HFFc6 (cell line): ENCODE results near the gene KIF24. TPM values are rescaled to one million over a fixed set of nuclear protein-coding genes. Genes with fewer than 3 reads are reported as not detected.

ENCODE experiments used
- DNase-seq: peaks from one replicate; pipeline ENCODE4 v3.0.0-alpha.2; 2018
- H3K27ac Mint-ChIP-seq: 2 replicates; pipeline ENCODE4 v1.8.0; 2020; ENCODE audit warnings: mild to moderate bottlenecking, mixed read lengths
- H3K27me3 Mint-ChIP-seq: 2 replicates; pipeline ENCODE4 v1.8.0; 2021; ENCODE audit warnings: mild to moderate bottlenecking, moderate library complexity, mixed read lengths; ENCODE audit not compliant: insufficient read depth
- H3K36me3 Mint-ChIP-seq: 2 replicates; pipeline ENCODE4 v1.8.0; 2021; ENCODE audit warnings: low read depth, mixed read lengths
- H3K4me1 Mint-ChIP-seq: 2 replicates; pipeline ENCODE4 v1.8.0; 2020; ENCODE audit warnings: low read depth, mixed read lengths
- H3K4me3 Mint-ChIP-seq: 2 replicates; pipeline ENCODE4 v1.8.0; 2020; ENCODE audit warnings: mild to moderate bottlenecking, moderate library complexity, mixed read lengths
- H3K9me3 Mint-ChIP-seq: 2 replicates; pipeline ENCODE4 v1.8.0; 2020; ENCODE audit warnings: mild to moderate bottlenecking, mixed read lengths
- total RNA-seq, 6 experiments: library from RNA; stranded (reverse); fragmentation: NEBNext Ultra II Directional; extraction: Animal tissue kit (Norgen Biotek cat#: 25700); gene quantifications; 2 replicates in 1 of 6; 3 replicates in 5 of 6; pipeline ENCODE4 v1.2.3, GENCODE V29; 2021
- TF ChIP-seq, protein P1 (sequence below): fragments of 200-600 bp; sonication (generic); IDR thresholded peaks from 2 replicates; pipeline ENCODE4 v1.5.0; 2021; ENCODE audit warnings: antibody characterized with exemption, mild to moderate bottlenecking

The KIF24 gene
- total RNA-seq, 6 experiments from 2014 or later = 1.4 to 3.2 (median 2.8) TPM

DNA sequence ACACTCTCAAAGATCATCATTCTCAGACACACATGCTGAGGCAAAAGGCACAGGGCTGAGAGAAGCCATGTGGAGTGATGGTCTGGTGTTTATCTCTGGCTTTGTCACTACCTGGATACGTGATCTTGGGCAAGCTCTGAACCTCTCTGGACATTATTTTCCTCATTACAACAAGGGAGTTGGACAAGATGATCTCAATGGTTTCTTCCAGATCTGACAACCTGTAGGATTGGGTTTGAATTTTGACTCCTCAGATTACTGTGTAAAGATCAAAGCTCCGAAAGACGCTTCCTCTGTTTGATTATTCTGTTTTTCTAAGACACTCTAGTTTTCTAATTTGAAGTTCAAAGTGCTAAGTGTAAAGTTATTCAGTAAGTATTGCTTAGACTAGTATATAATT is 20.3 kb upstream of the KIF24 start:
- H3K27me3 Mint-ChIP-seq = no peaks in the 10 kb centered on the region; the same call in 1 of the 2 replicates
- no peaks in the 10 kb centered on the region for H3K9me3 Mint-ChIP-seq
- no peak overlapping the region for H3K27ac Mint-ChIP-seq

DNA sequence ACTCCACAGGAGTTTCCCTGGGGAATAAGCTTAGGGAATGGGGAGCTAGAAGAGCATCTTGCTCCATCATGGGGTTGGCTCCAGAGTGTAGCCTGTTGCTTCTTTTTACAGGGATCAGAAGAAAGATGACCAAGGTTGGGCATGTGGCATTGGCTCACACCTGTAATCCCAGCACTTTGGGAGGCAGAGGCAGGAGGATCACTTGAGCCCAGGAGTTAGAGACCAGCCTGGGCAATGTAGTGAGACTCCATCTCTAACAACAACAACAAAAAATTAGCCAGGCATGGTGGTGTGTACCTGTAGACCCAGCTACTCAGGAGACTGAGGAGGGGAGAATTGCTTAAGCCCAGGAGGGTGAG is 18.7 kb upstream of the KIF24 start:
- peaks cover 11% of the 10 kb centered on the region for H3K36me3 Mint-ChIP-seq
- H3K27me3 Mint-ChIP-seq = no peaks in the 10 kb centered on the region; the same call in 1 of the 2 replicates
- no peak overlapping the region for H3K27ac Mint-ChIP-seq
- H3K9me3 Mint-ChIP-seq = no peaks in the 10 kb centered on the region
- no peaks in the 10 kb centered on the region for H3K4me1 Mint-ChIP-seq
- H3K4me3 Mint-ChIP-seq = no peak overlapping the region
- DNase-seq = no peak
- TF ChIP-seq, protein P1, sequence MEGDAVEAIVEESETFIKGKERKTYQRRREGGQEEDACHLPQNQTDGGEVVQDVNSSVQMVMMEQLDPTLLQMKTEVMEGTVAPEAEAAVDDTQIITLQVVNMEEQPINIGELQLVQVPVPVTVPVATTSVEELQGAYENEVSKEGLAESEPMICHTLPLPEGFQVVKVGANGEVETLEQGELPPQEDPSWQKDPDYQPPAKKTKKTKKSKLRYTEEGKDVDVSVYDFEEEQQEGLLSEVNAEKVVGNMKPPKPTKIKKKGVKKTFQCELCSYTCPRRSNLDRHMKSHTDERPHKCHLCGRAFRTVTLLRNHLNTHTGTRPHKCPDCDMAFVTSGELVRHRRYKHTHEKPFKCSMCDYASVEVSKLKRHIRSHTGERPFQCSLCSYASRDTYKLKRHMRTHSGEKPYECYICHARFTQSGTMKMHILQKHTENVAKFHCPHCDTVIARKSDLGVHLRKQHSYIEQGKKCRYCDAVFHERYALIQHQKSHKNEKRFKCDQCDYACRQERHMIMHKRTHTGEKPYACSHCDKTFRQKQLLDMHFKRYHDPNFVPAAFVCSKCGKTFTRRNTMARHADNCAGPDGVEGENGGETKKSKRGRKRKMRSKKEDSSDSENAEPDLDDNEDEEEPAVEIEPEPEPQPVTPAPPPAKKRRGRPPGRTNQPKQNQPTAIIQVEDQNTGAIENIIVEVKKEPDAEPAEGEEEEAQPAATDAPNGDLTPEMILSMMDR = no peak

More for the DNA sequence above, 20.3 kb upstream of the KIF24 start:
- TF ChIP-seq, protein P1 = no peak
- Mint-ChIP-seq H3K4me1 (no peaks in the 10 kb centered on the region), H3K36me3 (peaks cover 5% of the 10 kb centered on the region), H3K4me3 (no peak overlapping the region)
- no peak for DNase-seq

DNA sequence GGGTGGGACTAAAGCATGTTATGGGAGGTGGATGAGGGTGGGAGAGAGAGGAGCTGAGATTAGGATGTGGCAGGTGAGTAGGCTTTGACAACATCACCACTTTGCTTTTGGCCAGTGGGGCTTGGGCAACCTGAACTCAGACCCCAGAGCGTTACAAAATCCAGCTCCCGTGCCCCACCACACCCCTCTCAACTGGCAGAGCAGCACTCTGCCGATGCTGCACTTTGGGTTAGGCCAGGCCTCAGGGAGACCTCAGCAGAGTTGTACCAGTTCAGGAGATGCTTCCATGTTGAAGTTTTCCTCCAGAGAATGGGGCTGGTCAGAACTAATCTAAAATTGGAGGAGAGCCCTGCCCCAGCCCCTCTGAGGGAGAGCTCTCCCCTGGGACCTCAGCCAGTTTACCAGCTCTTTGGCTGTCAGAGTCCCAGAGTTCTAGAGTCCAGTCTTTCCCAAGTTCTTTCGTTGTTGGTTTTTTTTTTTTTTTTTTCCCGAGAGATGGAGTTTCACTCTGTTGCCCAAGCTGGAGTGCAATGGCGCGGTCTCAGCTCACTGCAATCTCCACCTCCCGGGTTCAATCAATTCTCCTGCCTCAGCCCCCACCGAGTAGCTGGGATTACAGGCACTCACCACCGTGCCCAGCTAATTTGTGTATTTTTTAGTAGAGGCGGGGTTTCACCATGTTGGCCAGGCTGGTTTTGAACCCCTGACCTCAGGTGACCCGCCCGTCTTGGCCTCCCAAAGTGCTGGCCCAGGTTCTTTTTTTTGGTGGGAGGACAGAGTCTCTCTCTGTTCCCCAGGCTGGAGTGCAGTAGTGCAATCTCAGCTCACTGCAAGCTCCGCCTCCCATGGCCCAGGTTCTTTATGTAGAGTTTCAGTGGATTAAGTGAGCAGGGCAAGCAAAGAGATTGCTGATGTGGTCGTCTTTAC is 18.1 kb upstream of the KIF24 start:
- TF ChIP-seq, protein P1 = no peak
- Mint-ChIP-seq H3K4me3 (no peak overlapping the region), H3K36me3 (peaks cover 11% of the 10 kb centered on the region)

DNA sequence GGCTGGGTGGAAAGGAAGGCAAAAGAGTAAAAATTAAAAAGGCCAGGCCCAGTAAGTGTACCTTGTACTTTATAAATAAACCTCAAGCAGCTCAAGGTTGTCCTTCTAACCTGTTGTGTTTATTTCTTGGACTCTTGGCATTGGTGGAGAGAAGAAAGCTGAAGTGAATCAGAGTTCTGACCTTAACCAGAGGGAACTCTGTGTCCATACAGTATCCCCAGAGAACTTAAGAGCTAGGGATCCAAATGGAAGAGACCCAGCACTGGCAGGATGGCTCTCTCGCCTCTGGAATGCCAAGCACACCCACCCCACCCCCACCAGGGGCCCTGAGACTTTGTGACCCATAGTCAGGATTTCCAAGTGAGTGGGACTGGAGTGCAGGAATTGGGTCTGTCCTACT is 14.5 kb upstream of the KIF24 start:
- no peak for DNase-seq
- Mint-ChIP-seq H3K36me3 (peaks cover 15% of the 10 kb centered on the region), H3K4me1 (no peaks in the 10 kb centered on the region), H3K27ac (no peak overlapping the region), H3K9me3 (no peaks in the 10 kb centered on the region), H3K4me3 (no peak overlapping the region), H3K27me3 (no peaks in the 10 kb centered on the region; the same call in 1 of the 2 replicates)
- TF ChIP-seq, protein P1 = no peak

More for the DNA sequence above, 18.1 kb upstream of the KIF24 start:
- Mint-ChIP-seq H3K27ac (no peak overlapping the region), H3K27me3 (no peaks in the 10 kb centered on the region; the same call in 1 of the 2 replicates), H3K9me3 (no peaks in the 10 kb centered on the region), H3K4me1 (no peaks in the 10 kb centered on the region)
- no peak for DNase-seq

DNA sequence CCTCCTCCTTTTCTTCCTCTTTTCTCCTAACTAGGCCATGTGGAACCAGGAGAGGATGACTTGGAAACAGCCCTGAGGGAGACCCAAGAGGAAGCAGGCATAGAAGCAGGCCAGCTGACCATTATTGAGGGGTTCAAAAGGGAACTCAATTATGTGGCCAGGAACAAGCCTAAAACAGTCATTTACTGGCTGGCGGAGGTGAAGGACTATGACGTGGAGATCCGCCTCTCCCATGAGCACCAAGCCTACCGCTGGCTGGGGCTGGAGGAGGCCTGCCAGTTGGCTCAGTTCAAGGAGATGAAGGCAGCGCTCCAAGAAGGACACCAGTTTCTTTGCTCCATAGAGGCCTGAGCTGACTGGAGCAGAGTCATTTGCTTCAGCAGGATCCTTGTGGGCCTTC is 14.0 kb upstream of the KIF24 start:
- no peaks in the 10 kb centered on the region; the same call in 1 of the 2 replicates for H3K27me3 Mint-ChIP-seq
- no peak for DNase-seq
- peaks cover 17% of the 10 kb centered on the region for H3K36me3 Mint-ChIP-seq
- no peak overlapping the region for H3K27ac Mint-ChIP-seq
- no peaks in the 10 kb centered on the region for H3K4me1 Mint-ChIP-seq
- no peaks in the 10 kb centered on the region for H3K9me3 Mint-ChIP-seq
- TF ChIP-seq, protein P1 = no peak
- H3K4me3 Mint-ChIP-seq = no peak overlapping the region
